HK-2 (cell line): ENCODE results near the gene CDC6.
A peak's percentile ranks its signal among the peaks of the same experiment; 100 is the strongest.
"Not testable (repeated sequence)": the region's sequence is repeated elsewhere in the genome, so short reads cannot be mapped to it uniquely, and the experiment has no call there.

Source experiments
- DNase-seq: peaks from one replicate; pipeline ENCODE4 v3.0.0-alpha.2; 2018; ENCODE audit not compliant: unreplicated experiment

CDC6 gene

GRCh38 chr17:40287159-40287493 is 553 bp upstream of the CDC6 start:
- DNase-seq = no peak

- DNase-seq = no peak
These were observed 3.1 kb downstream of the CDC6 start for GRCh38 chr17:40290629-40291280.

GRCh38 chr17:40291281-40291664 is 3.6 kb downstream of the CDC6 start:
- no peak for DNase-seq

- DNase-seq = no peak
These were observed 5.7 kb downstream of the CDC6 start for GRCh38 chr17:40293363-40293762.

DNA sequence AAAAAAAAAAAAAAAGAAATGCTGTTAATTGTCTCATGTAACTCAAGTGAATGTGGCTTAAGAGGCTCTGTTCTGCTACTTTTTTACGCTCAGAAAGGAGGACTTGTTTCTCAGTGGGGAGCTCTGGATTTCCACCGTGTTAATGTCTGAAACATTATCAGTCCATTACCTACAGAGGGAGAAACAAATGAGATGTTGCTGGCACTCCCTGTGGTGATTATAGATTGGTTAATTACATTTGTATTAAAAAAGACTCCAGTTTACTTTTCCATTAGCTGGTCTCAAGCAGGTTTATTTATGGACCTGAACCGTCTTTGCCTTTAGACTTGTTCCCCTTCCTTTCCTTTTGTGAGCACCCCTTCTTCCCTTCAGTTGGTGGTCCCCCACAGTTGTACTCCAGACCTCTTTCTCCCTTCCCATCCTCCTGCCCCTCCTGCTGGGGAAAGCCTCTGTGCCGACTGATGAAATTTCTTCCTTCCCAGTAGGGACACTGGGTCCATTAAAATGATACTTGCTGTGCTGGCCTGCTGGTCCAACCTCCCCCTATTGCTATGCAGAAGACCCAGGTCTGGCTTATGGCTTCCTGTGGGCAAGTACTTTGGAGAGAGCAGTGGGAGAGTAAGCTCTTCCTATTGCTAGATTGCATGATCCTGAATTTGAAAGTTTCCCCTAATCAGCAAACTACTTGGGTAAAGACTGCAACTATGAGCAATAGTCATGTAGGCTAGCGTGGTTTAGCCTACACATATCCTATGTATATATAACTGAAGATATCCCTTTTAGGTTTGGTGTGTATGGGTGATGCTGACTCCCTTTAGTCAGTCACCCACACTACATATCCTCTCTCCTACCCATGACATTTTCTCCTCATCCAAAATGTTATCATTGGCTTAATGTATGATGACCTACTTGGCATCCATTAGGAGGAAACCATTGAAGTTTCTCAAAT is 8.1 kb downstream of the CDC6 start:
- DNase-seq = no peak

DNA sequence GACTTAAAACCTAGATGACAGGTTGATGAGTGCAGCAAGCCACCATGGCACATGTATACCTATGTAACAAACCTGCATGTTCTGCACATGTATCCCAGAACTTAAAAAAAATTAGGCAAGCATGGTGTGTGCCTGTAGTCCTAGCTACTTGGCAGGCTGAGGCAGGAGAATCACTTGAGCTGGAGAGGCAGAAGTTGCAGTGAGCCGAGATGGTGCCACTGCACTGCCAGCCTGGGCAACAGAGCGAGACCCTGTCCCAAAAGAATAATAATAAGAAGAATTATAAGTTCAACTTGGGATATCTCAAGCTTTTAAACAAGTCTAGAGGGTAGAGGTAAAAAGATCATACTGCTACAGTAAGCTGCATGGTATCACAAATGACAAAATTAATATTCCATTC is 9.8 kb downstream of the CDC6 start:
- no peak for DNase-seq

- DNase-seq = no peak
These were observed 11.0 kb downstream of the CDC6 start for GRCh38 chr17:40298726-40299125.

GRCh38 chr17:40299159-40299757 is 11.6 kb downstream of the CDC6 start:
- DNase-seq = not testable (repeated sequence)

- DNase-seq = no peak
These were observed 13.6 kb downstream of the CDC6 start for GRCh38 chr17:40301315-40301714.

GRCh38 chr17:40303009-40303657 is 15.5 kb downstream of the CDC6 start:
- no peak for DNase-seq

DNA sequence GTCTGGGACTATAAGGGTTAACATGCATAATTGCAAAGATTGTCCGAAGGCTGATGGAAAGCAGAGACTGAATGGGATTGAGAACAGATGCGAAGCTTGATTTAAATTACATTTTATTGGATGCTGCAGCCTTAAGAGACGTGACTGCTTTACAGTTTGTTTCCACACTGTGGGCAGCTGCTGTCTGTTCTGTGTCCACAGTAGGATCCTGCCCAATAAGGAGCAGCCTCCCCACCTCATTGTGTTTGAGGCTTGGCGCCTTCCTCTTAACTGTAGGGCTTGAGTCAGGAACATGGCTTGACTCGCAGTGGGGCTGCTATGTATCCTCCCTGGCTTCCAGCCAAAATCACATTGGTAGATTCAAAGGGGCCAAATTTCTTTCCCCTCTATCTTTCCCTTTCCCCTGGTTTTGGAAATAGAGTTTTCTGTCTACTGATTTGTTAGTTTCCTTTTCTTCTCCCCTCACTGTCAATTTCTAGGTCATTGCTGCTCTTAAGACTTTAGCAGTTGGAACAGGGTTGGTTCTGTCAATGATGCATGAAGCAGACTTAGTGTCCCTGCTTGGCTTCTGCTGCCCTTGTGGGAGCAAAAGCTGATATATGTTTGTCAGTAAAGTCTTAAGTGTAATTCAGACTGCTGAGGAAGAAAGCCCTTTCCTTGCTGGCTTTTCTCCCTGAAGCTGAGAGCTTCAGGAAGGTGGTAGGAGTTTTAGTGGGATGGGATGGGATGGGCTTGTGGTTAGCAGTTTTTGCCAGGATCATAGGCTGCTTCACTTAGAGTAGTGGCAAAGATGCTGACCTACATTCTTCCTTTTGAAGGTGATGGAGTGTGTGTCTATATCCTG is 16.3 kb downstream of the CDC6 start:
- DNase-seq = no peak

- DNase-seq = not testable (repeated sequence)
These were observed 16.8 kb downstream of the CDC6 start for GRCh38 chr17:40304552-40304863.

DNA sequence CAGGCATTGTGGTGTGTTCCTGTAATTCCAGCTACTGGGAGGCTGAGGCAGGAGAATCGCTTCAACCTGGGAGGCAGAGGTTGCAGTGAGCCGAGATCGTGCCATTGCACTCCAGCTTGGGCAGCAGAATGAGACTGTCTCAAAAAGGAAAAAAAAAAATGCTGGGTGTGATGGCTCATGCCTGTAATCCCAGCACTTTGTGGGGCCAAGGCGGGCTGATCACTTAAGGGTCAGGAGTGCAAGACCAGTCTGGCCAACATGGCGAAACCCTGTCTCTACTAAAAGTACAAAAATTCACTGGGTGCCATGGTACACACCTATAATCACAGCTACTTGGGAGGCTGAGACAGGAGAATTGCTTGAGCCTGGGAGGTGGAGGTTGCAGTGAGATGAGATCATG is 17.2 kb downstream of the CDC6 start:
- not testable (repeated sequence) for DNase-seq

DNA sequence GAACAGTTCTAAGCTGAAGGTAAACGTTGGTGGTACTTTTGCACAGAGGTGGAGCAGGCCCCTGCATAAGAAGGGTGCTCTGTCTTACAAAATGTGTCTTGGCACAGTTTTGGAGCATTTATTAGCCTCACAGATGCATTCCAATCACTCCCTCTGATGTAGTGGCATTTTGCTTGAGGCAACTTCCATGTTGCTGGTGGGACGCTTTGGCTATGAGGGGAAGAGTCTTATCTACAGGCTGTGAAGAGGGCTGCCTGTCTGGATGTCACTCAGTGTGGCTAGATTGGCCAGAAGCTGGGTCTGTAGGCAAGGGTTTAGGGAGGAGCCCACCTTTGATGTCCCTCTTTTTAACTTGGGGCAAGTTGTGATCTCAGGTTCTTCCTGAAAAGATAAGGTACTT is 18.7 kb downstream of the CDC6 start:
- DNase-seq = no peak

- DNase-seq = no peak
These were observed 19.5 kb downstream of the CDC6 start for GRCh38 chr17:40307001-40307730.

DNA sequence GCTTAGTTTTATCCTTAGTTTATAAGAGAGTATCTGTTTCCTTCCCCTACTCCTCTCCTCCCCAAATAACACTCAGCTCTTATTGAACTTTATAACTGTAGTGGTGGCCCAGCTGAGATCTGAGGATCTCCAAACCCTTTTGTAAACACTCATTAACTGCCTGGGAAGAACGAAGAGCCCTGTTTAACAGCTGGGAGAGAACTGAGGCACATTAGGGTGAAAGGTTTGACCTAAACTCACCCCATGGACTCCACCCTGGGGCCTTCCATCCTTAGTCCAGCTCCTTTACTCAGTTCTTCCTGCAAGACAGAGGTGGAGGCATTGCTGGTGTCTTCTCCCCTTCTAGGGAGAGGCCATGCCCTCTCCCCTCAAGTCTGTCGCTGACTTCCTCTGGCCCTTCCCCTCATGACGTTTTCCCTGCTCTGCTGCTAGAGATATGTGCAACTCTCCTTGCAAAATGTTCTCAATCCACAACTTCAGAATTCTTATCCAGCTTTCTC is 20.1 kb downstream of the CDC6 start:
- DNase-seq = no peak

DNA sequence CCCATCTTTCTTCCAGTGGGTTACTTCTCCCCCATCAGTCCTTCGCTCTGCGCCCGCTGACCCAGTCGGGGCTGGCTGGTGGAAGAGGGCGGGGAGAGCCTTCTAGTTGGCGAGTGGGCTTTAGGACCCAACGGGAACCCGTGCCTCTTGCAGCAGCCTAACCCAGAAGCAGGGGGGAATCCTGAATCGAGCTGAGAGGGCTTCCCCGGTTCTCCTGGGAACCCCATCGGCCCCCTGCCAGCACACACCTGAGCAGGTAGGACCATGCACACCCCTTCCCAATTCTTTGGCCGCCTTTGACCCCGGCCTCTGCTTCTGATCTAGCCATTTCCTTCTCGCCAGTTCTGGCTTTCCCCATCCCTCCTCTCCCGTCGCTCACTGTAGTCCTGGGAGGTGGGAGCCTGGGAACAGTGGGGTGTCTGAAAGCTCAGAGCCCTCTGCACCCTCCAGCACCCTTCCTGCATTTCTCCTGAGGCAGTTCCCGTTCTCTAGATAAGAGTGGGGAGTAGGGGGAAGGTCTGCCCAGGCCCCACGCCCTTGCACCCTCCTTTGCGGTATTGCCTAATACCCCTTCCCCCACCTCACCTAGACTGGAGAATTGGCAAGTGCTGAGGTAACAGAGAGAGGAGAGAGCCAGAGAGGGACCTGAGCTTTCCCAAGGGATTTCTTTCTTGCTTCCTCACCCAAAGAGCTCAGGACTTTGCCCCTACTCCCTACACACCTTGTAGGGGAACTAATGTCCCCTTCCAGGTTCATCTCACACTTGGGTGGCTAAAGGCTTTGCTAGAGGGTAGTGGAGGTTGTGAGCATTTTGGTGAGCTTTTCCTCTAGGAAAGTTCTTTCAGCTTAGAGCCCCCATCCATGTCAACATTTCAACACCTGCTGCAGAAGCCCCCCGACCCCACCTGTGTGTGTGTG is 21.6 kb downstream of the CDC6 start, which contains the start of gene RARA:
Gene RARA (plus strand): TSS at position 150 of the 918 bp plus-strand sequence. CDS start 22,039 bp downstream, outside the sequence.
- peak; percentile 59 for DNase-seq

DNA sequence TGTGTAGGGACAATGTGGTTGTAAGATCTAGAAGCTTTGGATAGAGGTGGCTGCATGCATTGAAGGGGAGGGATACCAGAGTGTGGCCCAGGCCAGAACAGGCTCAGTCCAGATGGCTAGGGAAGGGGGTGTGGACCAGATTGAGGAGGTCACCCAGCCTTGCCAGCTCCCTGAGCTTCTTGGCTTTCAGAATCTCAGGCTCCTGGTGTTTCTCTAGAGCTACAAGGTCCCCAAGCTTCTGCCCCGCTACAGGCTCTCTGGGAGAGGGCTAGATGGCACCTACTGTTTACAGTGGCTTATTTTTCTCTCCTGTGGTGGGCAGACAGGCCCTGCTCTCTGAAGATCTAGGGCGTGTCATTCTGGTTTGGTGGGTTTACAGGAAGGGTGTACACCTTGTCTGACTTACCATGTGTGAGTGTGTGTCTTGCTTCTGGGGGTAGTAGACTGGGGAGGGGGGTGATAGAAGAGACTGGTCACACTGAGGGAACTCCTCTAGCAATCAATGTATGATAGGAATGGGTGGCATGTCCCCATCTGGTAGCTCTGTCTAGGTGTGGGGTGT is 22.4 kb downstream of the CDC6 start:
- no peak for DNase-seq

GRCh38 chr17:40310882-40311391 is 23.3 kb downstream of the CDC6 start:
- DNase-seq = no peak
